K562 (cell line): ENCODE results near the gene TOM1L2. TPM values are rescaled to one million over a fixed set of nuclear protein-coding genes. Genes with fewer than 3 reads are reported as not detected.
A peak's percentile ranks its signal among the peaks of the same experiment; 100 is the strongest.

Experiments used
- BACH1 ChIP-seq: fragments of 200-800 bp; sonication (Bioruptor generic); IDR thresholded peaks from 2 replicates; pipeline ENCODE4 v1.6.1; 2016; ENCODE audit warnings: missing genetic modification characterization, missing compliant biosample characterization
- C11orf30 ChIP-seq: fragments of 450-650 bp; IDR thresholded peaks from 2 replicates; pipeline ENCODE4 v1.6.1; 2016; ENCODE audit warnings: low read depth, mild to moderate bottlenecking
- CTBP1 ChIP-seq: fragments of 450-650 bp; IDR thresholded peaks from 2 replicates; pipeline ENCODE4 v1.6.1; 2016; ENCODE audit warnings: borderline replicate concordance
- EGR1 ChIP-seq: fragments of 450-650 bp; conservative IDR thresholded peaks from 2 replicates; pipeline ENCODE4 v1.6.1; 2017; ENCODE audit warnings: mild to moderate bottlenecking
- EP300 ChIP-seq: IDR thresholded peaks from 2 replicates; pipeline ENCODE4 v1.6.1; 2012; ENCODE audit warnings: low read length, improper control_type of control experiment
- ERF ChIP-seq: fragments of 450-650 bp; formaldehyde crosslinking; IDR thresholded peaks from 2 replicates; pipeline ENCODE4 v1.4.0; 2020; ENCODE audit warnings: mild to moderate bottlenecking, mixed read lengths
- FOXA3 ChIP-seq, 2 experiments: fragments of 450-650 bp in 1 of 2; sonication (generic) in 1 of 2; formaldehyde crosslinking; IDR thresholded peaks in 1 of 2; conservative IDR thresholded peaks in 1 of 2; 2 replicates each; pipeline versions ENCODE4 v1.4.0 to v1.8.0; 2020 to 2022; ENCODE audit warnings: mild to moderate bottlenecking in 2 of 2, missing genetic modification reagents in 1 of 2
- HDAC3 ChIP-seq: fragments of 450-650 bp; IDR thresholded peaks from 2 replicates; pipeline ENCODE4 v1.6.1; 2018; ENCODE audit warnings: borderline replicate concordance, mild to moderate bottlenecking, moderate library complexity; ENCODE audit not compliant: partially characterized antibody
- HEY1 ChIP-seq: fragments of 250-450 bp; sonication (Bioruptor Pico); IDR thresholded peaks from 2 replicates; pipeline ENCODE4 v1.5.0; 2020; ENCODE audit warnings: mild to moderate bottlenecking, moderate library complexity, borderline replicate concordance
- LARP7 ChIP-seq: fragments of 450-650 bp; IDR thresholded peaks from 2 replicates; pipeline ENCODE4 v1.6.1; 2016
- MCM5 ChIP-seq: fragments of 450-650 bp; IDR thresholded peaks from 2 replicates; pipeline ENCODE4 v1.6.1; 2016; ENCODE audit warnings: low read depth
- NR2C1 ChIP-seq, 2 experiments: fragments of 450-650 bp; IDR thresholded peaks; 2 replicates each; pipeline ENCODE4 v1.6.1; 2017; ENCODE audit warnings: mild to moderate bottlenecking in 2 of 2, antibody characterized with exemption in 1 of 2, inconsistent platforms in 1 of 2, missing compliant biosample characterization in 1 of 2, missing genetic modification characterization in 1 of 2
- RBM14 ChIP-seq: fragments of 200-400 bp; formaldehyde crosslinking; IDR thresholded peaks from 2 replicates; pipeline ENCODE4 v1.6.1; 2018; ENCODE audit warnings: low read depth, mild to moderate bottlenecking, low read length, moderate library complexity, borderline replicate concordance; ENCODE audit not compliant: insufficient read depth
- RBM34 ChIP-seq: fragments of 200-400 bp; formaldehyde crosslinking; IDR thresholded peaks from 2 replicates; pipeline ENCODE4 v1.6.1; 2018; ENCODE audit warnings: low read length, borderline replicate concordance; ENCODE audit not compliant: insufficient read depth
- SP2 ChIP-seq: IDR thresholded peaks from 2 replicates; pipeline ENCODE4 v1.6.1; 2011; ENCODE audit warnings: mild to moderate bottlenecking, low read depth, low read length, moderate library complexity; ENCODE audit not compliant: poor library complexity, severe bottlenecking; ENCODE audit errors: extremely low read depth
- TBP ChIP-seq: optimal IDR thresholded peaks from 2 replicates; pipeline ENCODE3; 2011; ENCODE audit warnings: low read depth, low read length, improper control_type of control experiment
- YY1 ChIP-seq, 3 experiments: IDR thresholded peaks; 2 replicates each; pipeline ENCODE4 v1.6.1; 2011; ENCODE audit warnings: low read length in 2 of 3, mild to moderate bottlenecking in 2 of 3, moderate library complexity in 2 of 3, borderline replicate concordance in 1 of 3, control low read depth in 1 of 3, low read depth in 1 of 3; ENCODE audit not compliant: insufficient read depth in 3 of 3, insufficient replicate concordance in 2 of 3, control insufficient read depth in 1 of 3, insufficient read length in 1 of 3; ENCODE audit errors: extremely low read depth in 1 of 3
- ZBTB8A ChIP-seq: fragments of 450-650 bp; IDR thresholded peaks from 2 replicates; pipeline ENCODE4 v1.6.1; 2018; ENCODE audit warnings: mild to moderate bottlenecking, moderate library complexity; ENCODE audit not compliant: partially characterized antibody
- ZNF274 ChIP-seq: IDR thresholded peaks from 2 replicates; pipeline ENCODE4 v1.6.1; 2011; ENCODE audit warnings: low read depth, mild to moderate bottlenecking, low read length, moderate library complexity, borderline replicate concordance
- polyA plus RNA-seq, 8 experiments: library from polyadenylated mRNA; depleted of rRNA in 4 of 8; stranded (reverse) in 5 of 8; unstranded in 3 of 8; fragments of >200 nt; fragmentation: Nextera tagmentation in 2 of 8; fragmentation: Illumina TruSeq in 1 of 8; extraction: Ambion mirVana in 2 of 8; extraction: Trizol in 1 of 8; gene quantifications; 2 replicates each; pipeline versions ENCODE4 v1.2.1 to v1.2.3, GENCODE V29; 2011 to 2014; ENCODE audit warnings: inconsistent platforms in 1 of 8, missing spikeins in 1 of 8
- total RNA-seq, 7 experiments: library from RNA; depleted of rRNA in 6 of 7; stranded (reverse); fragments of >200 nt in 6 of 7; fragmentation: Illumina TruSeq in 2 of 7; extraction: Trizol in 2 of 7; gene quantifications; 2 replicates each; pipeline versions ENCODE4 v1.2.1 to v1.2.3, GENCODE V29; 2011 to 2021; ENCODE audit warnings: low replicate concordance in 1 of 7
- TF ChIP-seq, protein P1 (sequence below): fragments of 250-450 bp; sonication (Bioruptor Pico); IDR thresholded peaks from 2 replicates; pipeline ENCODE4 v1.4.0; 2020
- TF ChIP-seq, protein P2 (sequence below): fragments of 250-450 bp; sonication (Bioruptor Pico); IDR thresholded peaks from 2 replicates; pipeline ENCODE4 v1.8.0; 2022; ENCODE audit warnings: moderate library complexity, mild to moderate bottlenecking, inconsistent platforms

The TOM1L2 gene
- total and polyA plus RNA-seq, 9 of the 15 experiments (the other 6 are each of a cell fraction or from before 2014, with no cell fraction given): 0.07 to 6.0 (median 2.5) TPM

DNA sequence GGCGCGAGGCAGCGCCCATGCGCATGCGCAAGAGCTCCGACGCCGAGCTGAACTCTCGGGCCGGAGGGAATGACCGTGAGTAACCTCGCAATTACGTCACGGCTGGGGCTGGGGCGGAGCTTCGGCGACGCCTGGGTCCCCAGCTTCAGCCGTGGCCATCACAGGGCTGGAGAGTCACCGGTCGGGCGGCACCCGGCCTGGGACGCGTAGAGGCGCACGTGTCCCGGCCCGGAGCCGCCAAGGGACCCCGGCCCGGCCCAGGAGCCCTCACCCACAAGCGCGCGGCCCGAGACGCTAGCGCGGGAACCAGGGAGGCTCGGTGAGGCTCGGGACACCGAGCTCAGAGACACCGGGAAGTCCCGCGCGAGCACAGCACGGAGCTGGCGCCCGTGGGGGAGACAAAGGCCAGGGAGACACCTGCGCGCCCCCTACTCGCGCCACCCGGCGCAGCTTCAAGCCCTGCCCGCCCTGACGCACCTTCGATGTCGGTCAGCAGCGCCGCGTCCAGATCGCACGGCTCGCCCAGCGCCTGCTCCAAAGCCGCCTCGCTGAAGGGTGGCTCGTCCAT is 135.9 kb downstream of the TOM1L2 start (continued):
- TF ChIP-seq, protein P1, sequence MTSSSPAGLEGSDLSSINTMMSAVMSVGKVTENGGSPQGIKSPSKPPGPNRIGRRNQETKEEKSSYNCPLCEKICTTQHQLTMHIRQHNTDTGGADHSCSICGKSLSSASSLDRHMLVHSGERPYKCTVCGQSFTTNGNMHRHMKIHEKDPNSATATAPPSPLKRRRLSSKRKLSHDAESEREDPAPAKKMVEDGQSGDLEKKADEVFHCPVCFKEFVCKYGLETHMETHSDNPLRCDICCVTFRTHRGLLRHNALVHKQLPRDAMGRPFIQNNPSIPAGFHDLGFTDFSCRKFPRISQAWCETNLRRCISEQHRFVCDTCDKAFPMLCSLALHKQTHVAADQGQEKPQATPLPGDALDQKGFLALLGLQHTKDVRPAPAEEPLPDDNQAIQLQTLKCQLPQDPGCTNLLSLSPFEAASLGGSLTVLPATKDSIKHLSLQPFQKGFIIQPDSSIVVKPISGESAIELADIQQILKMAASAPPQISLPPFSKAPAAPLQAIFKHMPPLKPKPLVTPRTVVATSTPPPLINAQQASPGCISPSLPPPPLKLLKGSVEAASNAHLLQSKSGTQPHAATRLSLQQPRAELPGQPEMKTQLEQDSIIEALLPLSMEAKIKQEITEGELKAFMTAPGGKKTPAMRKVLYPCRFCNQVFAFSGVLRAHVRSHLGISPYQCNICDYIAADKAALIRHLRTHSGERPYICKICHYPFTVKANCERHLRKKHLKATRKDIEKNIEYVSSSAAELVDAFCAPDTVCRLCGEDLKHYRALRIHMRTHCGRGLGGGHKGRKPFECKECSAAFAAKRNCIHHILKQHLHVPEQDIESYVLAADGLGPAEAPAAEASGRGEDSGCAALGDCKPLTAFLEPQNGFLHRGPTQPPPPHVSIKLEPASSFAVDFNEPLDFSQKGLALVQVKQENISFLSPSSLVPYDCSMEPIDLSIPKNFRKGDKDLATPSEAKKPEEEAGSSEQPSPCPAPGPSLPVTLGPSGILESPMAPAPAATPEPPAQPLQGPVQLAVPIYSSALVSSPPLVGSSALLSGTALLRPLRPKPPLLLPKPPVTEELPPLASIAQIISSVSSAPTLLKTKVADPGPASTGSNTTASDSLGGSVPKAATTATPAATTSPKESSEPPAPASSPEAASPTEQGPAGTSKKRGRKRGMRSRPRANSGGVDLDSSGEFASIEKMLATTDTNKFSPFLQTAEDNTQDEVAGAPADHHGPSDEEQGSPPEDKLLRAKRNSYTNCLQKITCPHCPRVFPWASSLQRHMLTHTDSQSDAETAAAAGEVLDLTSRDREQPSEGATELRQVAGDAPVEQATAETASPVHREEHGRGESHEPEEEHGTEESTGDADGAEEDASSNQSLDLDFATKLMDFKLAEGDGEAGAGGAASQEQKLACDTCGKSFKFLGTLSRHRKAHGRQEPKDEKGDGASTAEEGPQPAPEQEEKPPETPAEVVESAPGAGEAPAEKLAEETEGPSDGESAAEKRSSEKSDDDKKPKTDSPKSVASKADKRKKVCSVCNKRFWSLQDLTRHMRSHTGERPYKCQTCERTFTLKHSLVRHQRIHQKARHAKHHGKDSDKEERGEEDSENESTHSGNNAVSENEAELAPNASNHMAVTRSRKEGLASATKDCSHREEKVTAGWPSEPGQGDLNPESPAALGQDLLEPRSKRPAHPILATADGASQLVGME (CRISPR knock-in tag): no peak
- TF ChIP-seq EGR1 (no peak), HEY1 (CRISPR knock-in tag) (no peak), ERF (CRISPR knock-in tag) (peak; percentile 43; the same call in 1 of the 2 replicates), C11orf30 (no peak), HDAC3 (no peak), BACH1 (no peak), MCM5 (no peak), RBM14 (no peak), YY1 (IDR thresholded peaks at IDR 0.05; ENCODE audit: borderline replicate concordance in 1 of 3, control insufficient read depth in 1 of 3, extremely low read depth in 1 of 3, insufficient read depth in 3 of 3, insufficient read length in 1 of 3, insufficient replicate concordance in 2 of 3, low read depth in 1 of 3, low read length in 2 of 3) (peak in 2 of 3 experiments; percentile 70 to 83), CTBP1 (0 out of 2 replicates have a peak, but pooled peaks have one; percentile 10), EP300 (no peak; the same call in 1 of the 2 replicates), SP2 (no peak), TBP (peak; percentile 96), FOXA3 (CRISPR knock-in tag; conservative IDR thresholded peaks at IDR 0.05 in 1 of 2, IDR thresholded peaks at IDR 0.05 in 1 of 2) (no peak), RBM34 (no peak), ZBTB8A (no peak), ZNF274 (no peak; the same call in 1 of the 2 replicates), LARP7 (no peak), NR2C1 (IDR thresholded peaks at IDR 0.05) (no peak), NR2C1 (tag; IDR thresholded peaks at IDR 0.05) (no peak)
- TF ChIP-seq, protein P2, sequence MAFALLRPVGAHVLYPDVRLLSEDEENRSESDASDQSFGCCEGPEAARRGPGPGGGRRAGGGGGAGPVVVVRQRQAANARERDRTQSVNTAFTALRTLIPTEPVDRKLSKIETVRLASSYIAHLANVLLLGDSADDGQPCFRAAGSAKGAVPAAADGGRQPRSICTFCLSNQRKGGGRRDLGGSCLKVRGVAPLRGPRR (CRISPR knock-in tag): no peak
